HepG2 (cell line): ENCODE data around the gene STX1B. TPM values are rescaled to one million over a fixed set of nuclear protein-coding genes. Genes with fewer than 3 reads are reported as not detected.

Experiments
- BRD4 ChIP-seq: sonication (generic); formaldehyde crosslinking; IDR thresholded peaks from 2 replicates; pipeline ENCODE4 v1.4.0; 2020; ENCODE audit warnings: missing genetic modification reagents
- CBX1 ChIP-seq: IDR thresholded peaks from one replicate; pipeline ENCODE4 v1.6.1; 2016; ENCODE audit warnings: antibody characterized with exemption, low read depth
- DNMT1 ChIP-seq: sonication (generic); formaldehyde crosslinking; IDR thresholded peaks from 2 replicates; pipeline ENCODE4 v1.5.1; 2020; ENCODE audit warnings: mild to moderate bottlenecking, missing genetic modification reagents
- MTA3 ChIP-seq: sonication (generic); formaldehyde crosslinking; IDR thresholded peaks from 2 replicates; pipeline ENCODE4 v1.4.0; 2020; ENCODE audit warnings: missing genetic modification reagents
- NCOA2 ChIP-seq: sonication (generic); formaldehyde crosslinking; IDR thresholded peaks from 2 replicates; pipeline ENCODE4 v1.8.0; 2022; ENCODE audit warnings: inconsistent platforms
- RCOR2 ChIP-seq: IDR thresholded peaks from 2 replicates; pipeline ENCODE4 v1.6.1; 2016; ENCODE audit warnings: missing biosample characterization, missing genetic modification reagents
- ZC3H13 ChIP-seq: sonication (generic); formaldehyde crosslinking; IDR thresholded peaks from 2 replicates; pipeline ENCODE4 v1.8.1; 2023; ENCODE audit warnings: mild to moderate bottlenecking, missing genetic modification reagents, moderate library complexity
- ZNF589 ChIP-seq: sonication (generic); formaldehyde crosslinking; conservative IDR thresholded peaks from 2 replicates; pipeline ENCODE4 v1.8.0; 2022; ENCODE audit warnings: mild to moderate bottlenecking, moderate library complexity, missing genetic modification reagents
- polyA plus RNA-seq, 8 experiments: library from polyadenylated mRNA; depleted of rRNA in 3 of 8; stranded (reverse) in 7 of 8; unstranded in 1 of 8; fragments of >200 nt; fragmentation: Illumina TruSeq in 4 of 8; extraction: Trizol in 4 of 8; gene quantifications; 2 replicates each; pipeline versions ENCODE4 v1.2.1 to v1.2.3, GENCODE V29; 2011 to 2016; ENCODE audit warnings: low read depth in 4 of 8, missing spikeins in 1 of 8, mixed read lengths in 1 of 8; ENCODE audit not compliant: insufficient read depth in 1 of 8
- total RNA-seq, 5 experiments: library from RNA; depleted of rRNA; stranded (reverse); fragments of >200 nt; fragmentation: Illumina TruSeq; extraction: Trizol; gene quantifications; 2 replicates each; pipeline ENCODE4 v1.2.3, GENCODE V29; 2016; ENCODE audit warnings: low read depth in 1 of 5
- TF ChIP-seq, protein P1 (sequence below), 2 experiments: sonication (generic) in 1 of 2; formaldehyde crosslinking in 1 of 2; IDR thresholded peaks; 2 replicates each; pipeline versions ENCODE4 v1.6.1 to v1.9.0; 2014 to 2022; ENCODE audit warnings: antibody characterized with exemption in 1 of 2, borderline replicate concordance in 1 of 2, inconsistent platforms in 1 of 2, low read depth in 1 of 2, missing genetic modification reagents in 1 of 2
- TF ChIP-seq, protein P2 (sequence below): sonication (generic); formaldehyde crosslinking; IDR thresholded peaks from 2 replicates; pipeline ENCODE4 v1.4.0; 2020; ENCODE audit warnings: mild to moderate bottlenecking, missing genetic modification reagents
- TF ChIP-seq, protein P3 (sequence below): sonication (generic); formaldehyde crosslinking; IDR thresholded peaks from 2 replicates; pipeline ENCODE4 v1.5.0; 2020; ENCODE audit warnings: mild to moderate bottlenecking, missing genetic modification reagents
- TF ChIP-seq, protein P4 (sequence below): sonication (generic); formaldehyde crosslinking; IDR thresholded peaks from 2 replicates; pipeline ENCODE4 v1.4.0; 2020; ENCODE audit warnings: missing genetic modification reagents

Gene STX1B
- total and polyA plus RNA-seq, 2 of the 13 experiments (the other 11 are each of a cell fraction or from before 2014, with no cell fraction given), result 2.1 to 3.0 TPM

GRCh38 chr16:30956601-30957455 is 53.6 kb downstream of the STX1B start (continued):
- TF ChIP-seq, protein P1, sequence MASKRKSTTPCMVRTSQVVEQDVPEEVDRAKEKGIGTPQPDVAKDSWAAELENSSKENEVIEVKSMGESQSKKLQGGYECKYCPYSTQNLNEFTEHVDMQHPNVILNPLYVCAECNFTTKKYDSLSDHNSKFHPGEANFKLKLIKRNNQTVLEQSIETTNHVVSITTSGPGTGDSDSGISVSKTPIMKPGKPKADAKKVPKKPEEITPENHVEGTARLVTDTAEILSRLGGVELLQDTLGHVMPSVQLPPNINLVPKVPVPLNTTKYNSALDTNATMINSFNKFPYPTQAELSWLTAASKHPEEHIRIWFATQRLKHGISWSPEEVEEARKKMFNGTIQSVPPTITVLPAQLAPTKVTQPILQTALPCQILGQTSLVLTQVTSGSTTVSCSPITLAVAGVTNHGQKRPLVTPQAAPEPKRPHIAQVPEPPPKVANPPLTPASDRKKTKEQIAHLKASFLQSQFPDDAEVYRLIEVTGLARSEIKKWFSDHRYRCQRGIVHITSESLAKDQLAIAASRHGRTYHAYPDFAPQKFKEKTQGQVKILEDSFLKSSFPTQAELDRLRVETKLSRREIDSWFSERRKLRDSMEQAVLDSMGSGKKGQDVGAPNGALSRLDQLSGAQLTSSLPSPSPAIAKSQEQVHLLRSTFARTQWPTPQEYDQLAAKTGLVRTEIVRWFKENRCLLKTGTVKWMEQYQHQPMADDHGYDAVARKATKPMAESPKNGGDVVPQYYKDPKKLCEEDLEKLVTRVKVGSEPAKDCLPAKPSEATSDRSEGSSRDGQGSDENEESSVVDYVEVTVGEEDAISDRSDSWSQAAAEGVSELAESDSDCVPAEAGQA (IDR thresholded peaks at IDR 0.05; ENCODE audit: low read depth), result no peak
- TF ChIP-seq, protein P1 (CRISPR knock-in tag; IDR thresholded peaks at IDR 0.05; ENCODE audit: borderline replicate concordance), result peak; percentile 58; the same call in 1 of the 2 replicates
- TF ChIP-seq RCOR2 (CRISPR knock-in tag), result peak; percentile 94; the same call in 1 of the 2 replicates
- no peak for TF ChIP-seq MTA3
- TF ChIP-seq BRD4 (CRISPR knock-in tag), result peak; percentile 48; the same call in 1 of the 2 replicates
- 0 out of 2 replicates have a peak, but pooled peaks have one; percentile 46 for TF ChIP-seq DNMT1 (CRISPR knock-in tag)
- peak; percentile 97 for TF ChIP-seq ZC3H13 (CRISPR knock-in tag)
- TF ChIP-seq CBX1, result peak; percentile 90
- TF ChIP-seq ZNF589 (CRISPR knock-in tag), result no peak; the same call in 1 of the 2 replicates
- TF ChIP-seq, protein P2, sequence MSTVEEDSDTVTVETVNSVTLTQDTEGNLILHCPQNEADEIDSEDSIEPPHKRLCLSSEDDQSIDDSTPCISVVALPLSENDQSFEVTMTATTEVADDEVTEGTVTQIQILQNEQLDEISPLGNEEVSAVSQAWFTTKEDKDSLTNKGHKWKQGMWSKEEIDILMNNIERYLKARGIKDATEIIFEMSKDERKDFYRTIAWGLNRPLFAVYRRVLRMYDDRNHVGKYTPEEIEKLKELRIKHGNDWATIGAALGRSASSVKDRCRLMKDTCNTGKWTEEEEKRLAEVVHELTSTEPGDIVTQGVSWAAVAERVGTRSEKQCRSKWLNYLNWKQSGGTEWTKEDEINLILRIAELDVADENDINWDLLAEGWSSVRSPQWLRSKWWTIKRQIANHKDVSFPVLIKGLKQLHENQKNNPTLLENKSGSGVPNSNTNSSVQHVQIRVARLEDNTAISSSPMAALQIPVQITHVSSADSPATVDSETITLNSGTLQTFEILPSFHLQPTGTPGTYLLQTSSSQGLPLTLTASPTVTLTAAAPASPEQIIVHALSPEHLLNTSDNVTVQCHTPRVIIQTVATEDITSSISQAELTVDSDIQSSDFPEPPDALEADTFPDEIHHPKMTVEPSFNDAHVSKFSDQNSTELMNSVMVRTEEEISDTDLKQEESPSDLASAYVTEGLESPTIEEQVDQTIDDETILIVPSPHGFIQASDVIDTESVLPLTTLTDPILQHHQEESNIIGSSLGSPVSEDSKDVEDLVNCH, result peak; percentile 14; the same call in 1 of the 2 replicates
- TF ChIP-seq, protein P3, sequence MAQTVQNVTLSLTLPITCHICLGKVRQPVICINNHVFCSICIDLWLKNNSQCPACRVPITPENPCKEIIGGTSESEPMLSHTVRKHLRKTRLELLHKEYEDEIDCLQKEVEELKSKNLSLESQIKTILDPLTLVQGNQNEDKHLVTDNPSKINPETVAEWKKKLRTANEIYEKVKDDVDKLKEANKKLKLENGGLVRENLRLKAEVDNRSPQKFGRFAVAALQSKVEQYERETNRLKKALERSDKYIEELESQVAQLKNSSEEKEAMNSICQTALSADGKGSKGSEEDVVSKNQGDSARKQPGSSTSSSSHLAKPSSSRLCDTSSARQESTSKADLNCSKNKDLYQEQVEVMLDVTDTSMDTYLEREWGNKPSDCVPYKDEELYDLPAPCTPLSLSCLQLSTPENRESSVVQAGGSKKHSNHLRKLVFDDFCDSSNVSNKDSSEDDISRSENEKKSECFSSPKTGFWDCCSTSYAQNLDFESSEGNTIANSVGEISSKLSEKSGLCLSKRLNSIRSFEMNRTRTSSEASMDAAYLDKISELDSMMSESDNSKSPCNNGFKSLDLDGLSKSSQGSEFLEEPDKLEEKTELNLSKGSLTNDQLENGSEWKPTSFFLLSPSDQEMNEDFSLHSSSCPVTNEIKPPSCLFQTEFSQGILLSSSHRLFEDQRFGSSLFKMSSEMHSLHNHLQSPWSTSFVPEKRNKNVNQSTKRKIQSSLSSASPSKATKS (CRISPR knock-in tag), result no peak
- TF ChIP-seq NCOA2 (CRISPR knock-in tag), result no peak; the same call in 1 of the 2 replicates
- TF ChIP-seq, protein P4, sequence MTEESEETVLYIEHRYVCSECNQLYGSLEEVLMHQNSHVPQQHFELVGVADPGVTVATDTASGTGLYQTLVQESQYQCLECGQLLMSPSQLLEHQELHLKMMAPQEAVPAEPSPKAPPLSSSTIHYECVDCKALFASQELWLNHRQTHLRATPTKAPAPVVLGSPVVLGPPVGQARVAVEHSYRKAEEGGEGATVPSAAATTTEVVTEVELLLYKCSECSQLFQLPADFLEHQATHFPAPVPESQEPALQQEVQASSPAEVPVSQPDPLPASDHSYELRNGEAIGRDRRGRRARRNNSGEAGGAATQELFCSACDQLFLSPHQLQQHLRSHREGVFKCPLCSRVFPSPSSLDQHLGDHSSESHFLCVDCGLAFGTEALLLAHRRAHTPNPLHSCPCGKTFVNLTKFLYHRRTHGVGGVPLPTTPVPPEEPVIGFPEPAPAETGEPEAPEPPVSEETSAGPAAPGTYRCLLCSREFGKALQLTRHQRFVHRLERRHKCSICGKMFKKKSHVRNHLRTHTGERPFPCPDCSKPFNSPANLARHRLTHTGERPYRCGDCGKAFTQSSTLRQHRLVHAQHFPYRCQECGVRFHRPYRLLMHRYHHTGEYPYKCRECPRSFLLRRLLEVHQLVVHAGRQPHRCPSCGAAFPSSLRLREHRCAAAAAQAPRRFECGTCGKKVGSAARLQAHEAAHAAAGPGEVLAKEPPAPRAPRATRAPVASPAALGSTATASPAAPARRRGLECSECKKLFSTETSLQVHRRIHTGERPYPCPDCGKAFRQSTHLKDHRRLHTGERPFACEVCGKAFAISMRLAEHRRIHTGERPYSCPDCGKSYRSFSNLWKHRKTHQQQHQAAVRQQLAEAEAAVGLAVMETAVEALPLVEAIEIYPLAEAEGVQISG (CRISPR knock-in tag), result no peak
